GF-D8 (cell line): ENCODE results near the gene NOS1AP.

ENCODE experiments used
- DNase-seq: peaks from one replicate; lab custom pipeline; 2025; lab: John Stamatoyannopoulos, UW

Gene NOS1AP

DNA sequence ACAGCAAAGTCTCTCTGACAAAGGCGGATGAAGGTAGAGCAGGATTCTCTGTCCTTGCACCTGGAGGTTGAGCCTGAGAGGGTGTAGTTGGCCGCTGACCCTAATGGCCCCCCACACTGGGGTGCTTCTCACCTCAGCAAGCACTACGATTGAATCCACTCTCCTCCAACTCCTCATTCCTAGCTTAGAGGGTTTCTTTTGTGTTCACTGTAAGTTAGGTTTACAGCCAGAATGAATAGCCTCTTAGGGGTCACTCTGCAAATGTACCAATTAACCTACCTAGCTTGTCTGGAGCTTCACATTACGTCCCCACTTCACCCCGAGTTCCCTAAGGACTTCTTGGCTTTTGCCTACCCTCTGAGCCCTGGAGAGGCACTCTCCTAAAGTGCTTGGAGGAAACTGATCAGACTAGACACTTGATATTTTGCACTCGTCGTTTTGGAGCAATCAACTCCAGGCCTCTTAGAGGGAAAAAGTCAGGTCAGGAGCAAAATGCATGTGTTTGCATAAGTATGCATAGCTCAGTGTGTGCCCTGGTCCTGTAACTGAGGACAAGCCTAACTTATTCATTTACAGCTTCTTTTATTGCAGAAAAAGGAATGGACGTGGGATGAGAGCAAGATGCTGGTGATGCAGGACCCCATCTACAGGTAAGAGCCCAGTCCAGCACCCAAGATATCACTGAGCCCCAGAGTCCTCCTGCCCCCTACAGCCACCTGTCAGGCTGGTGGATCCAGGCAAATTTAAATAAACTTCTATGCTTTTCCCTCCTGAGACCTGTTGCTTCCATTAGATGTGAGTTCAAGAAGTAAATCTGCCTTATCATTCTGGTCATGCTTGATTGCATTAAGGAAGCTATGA is 230.8 kb downstream of the NOS1AP start:
- DNase-seq = no peak

DNA sequence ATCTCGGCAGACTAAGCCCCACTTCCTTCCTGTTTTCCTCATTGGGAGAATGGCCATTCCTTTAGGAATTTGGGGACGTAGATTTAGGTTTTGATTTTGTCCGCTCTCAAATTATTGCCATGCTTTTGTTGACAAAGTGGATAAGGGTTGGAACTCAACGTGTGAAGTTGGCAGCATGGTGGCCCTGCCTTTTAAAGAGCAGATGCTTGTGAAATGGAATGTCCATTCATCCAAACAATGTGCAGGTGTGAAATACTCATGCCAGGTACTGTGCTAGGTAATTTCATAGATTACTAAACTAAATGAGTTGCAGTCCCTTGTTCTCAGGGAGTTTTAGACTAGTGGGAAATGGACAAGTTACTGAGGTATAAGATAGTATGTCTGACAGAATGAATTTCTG is 232.2 kb downstream of the NOS1AP start:
- no peak for DNase-seq

DNA sequence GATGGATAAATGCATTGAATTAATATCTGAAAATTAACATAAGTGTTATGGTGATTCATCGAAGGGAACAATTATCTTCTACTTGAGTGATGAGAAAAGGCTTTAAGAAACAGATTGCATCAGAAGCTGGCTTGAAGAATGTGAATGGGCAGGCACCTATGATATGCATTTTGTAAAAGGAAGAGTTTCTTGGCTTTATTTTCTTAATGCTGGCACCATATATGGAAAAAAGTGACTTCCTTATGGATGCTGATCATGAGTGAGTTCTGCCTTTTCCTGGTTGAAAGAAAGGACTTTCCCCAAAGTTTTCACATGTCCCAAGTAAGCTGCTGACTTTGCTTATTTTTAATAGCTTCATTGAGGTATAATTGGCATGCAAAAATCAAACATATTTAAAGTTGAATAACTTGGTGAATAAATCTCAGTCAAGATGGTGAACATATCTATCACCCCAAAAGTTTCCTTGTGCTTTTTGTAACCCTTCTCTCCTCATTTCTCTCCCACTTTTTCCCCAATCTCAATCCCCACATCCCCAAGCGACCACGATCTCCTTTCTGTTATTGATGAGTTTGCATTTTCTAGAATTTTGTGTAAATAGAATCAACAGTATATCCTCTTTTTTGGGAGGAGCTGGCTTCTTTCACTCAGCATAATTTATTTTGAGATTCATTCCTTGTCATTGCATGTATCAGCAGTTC is 233.0 kb downstream of the NOS1AP start:
- DNase-seq = no peak

DNA sequence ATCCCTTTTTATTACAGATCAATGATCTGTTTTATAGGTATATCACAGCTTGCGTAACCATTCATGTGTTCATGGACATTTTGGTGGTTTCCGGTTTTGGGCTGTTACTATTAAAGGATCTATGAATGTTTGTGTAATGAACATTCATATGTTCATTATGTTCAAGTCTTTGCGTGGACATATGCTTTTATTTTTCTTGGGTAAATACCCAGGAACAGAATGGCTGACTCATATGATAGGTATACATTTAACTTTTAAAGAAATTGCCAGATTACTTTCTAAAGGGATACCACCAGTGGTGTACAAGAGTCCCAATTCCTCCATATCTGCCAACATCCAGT is 233.5 kb downstream of the NOS1AP start:
- no peak for DNase-seq

DNA sequence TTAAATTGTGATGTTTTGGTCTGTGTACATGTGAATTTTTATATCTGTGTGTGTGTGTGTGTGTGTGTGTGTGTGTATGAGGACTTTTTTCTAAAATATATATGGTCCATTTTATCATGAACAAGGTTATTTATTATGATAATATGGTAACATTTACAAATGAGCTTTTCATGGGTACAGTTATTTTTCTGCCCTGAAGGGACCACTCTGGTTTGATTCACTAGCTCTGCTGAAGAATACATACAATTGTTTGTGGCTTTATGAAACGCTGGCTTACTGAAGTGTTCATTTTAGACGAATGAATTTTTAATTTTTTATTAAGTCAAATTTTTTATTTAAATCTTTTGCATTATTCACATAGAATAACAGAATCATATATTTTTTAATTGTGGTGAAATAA is 235.2 kb downstream of the NOS1AP start:
- no peak for DNase-seq

DNA sequence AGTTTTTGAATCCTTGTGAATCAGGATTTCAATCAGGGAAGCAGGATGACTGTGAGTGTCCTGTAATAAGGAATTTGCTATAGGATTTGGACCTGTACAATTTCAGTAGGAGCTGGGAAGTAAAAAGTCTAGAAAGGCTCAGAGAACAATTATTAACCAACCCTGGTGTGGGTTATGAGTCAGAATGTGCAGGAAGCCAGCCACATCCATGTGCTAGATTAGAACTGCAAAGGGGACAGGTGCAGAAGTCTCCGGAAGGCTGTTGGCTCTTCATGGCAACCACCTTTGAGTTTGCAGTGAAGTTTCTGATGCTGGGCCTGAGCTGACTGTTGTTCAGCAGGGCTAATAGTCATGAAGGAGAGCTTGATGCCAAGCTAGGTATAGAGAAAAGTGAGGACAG is 236.5 kb downstream of the NOS1AP start:
- no peak for DNase-seq

DNA sequence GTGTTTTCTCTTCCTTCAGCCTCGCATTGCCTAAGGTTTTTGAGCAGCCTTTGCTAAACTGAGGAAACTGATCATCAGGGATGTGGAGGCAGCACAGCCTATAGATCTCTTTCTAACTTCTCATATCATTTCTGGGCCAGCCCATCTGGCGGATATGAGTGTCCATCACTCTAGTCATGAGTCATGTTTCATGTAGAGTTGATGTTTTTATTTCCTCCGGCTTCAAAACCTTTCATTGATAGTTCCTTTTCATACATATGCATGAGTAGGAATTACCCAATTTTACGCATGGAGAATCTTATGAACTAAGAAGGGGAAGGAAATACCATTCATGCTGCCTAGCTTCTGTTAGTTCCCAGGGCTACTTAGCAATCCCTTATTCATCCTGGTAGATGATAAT is 240.8 kb downstream of the NOS1AP start:
- DNase-seq = no peak

DNA sequence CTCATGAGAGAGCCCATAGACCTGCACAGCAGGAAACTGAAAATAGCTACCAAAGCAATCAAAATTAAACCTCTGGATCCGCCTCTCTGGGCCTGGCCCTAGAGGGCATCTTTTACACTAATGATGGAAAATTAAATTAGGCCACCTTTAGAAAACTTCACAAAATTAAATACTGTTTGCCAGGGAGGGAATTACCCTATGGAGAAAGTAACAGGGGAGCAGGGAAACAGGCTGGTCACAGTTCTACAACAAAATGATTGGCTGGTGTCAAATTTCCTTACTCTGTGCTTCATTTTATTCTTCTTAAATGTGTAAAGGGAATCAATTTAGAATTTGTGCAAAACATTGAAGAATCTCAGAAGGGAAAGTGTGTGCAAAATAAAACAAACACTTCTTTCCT is 244.7 kb downstream of the NOS1AP start:
- DNase-seq = no peak

DNA sequence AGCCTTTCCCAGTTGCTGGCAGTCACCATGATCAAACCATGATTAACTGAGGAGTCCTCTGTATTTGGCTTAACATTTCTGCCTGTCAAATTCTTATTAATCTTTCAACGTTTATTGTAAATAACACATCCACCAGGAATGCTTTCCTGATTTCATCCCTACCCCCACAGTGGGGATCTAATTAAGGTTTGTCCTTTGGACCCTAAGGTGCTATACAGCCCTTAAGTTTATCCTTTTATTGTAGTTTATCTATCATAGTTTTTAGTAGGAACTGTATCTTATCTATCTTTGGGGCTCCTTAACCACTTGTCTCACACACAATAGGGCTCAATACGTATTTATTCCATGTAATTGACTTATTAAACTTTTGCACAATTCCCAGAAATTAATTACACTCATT is 246.2 kb downstream of the NOS1AP start:
- no peak for DNase-seq

DNA sequence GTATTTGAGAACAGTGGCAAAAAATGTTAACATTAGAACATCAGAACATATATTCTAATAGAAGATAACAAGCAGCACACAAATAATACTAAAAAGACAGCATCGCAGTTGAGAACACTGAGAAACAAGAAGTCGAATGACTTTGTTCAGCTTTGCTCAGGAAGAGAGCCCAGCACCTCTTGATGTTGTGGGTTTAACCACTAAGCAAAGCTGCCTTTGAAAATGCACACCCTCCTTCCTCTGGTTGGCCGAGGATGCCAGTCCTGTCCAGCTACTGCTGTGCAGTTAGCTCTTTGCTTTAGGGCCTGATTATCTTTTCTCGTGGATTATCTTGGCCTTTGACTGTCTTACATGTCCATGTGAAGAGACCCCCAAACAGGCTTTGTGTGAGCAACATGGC is 246.7 kb downstream of the NOS1AP start:
- no peak for DNase-seq

DNA sequence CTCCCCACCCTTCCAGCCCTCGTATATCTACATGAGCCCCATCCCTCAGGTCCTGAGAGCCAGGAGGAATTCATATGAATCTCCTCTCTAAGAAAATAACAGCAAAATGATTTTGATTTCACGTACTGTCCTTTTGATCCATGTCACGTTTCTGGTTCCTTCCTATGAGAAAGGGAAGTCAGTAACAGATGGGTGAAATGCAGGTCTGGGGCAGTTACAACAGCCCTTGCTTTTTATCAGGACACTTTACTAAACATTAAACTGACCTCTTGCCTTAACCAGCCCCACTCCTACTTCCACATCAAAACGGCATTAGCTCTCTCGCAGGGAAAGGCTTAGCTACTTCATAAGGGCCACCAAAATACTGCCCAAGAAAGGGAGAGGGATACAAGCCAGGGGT is 248.1 kb downstream of the NOS1AP start:
- DNase-seq = no peak

DNA sequence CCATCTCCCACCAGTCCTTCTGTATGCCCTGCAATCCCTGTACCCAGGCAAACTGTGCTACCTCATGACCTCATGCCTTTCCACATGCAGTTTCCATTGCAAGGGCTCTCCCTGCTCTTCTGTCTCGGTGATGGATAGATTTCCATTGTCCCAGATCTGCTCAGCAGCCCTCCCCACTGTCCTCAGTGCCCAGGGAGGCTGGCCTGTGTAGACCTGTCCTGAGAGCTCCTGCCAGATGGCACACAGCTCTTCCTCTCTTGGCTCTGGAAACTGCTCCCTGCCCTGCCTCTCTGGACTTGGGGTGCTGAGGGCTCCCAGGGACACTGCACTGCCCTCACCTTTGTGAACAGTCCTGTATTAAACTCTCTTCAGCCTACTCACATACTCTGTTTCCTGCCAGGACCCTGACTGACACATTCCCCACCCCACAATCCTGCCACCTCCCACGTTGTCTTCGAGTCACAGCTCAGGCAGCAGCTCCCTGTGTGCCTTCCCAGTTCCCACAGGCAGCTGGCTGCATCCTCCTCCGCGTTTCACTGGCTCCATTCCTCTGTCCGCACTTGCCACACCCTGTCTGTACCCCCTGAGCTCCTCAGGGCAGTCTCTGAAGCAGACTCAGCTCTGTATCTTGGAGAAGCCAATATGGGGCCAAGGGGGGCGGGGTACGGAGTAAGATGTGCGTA is 250.1 kb downstream of the NOS1AP start:
- no peak for DNase-seq

DNA sequence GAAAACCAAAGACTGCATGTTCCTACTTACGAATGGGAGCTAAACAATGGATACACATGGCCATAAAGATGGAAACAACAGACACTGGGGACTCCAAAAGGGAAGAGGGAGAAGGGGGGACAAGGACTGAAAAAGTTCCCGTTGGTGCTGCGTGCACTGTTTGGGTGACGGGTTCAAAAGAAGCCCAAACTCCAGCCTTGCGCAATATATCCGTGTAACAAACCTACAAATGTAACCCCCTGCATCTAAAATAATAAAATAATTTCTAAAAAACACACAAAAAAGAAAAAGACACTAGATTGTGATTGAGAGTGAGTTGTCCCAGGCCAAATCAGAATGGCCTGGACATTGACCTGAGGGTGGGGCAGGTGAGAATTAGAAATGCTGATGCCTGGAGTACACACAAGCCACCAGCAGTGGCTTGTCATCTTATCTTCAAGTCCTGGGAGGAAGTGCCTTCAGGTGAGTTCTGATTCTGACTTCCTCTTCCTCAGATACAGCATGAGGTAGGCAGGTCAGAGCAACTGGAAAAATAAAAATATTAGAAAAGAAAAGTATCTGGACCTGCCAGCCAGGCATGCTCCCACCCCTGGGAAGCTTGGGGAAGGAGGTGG is 252.4 kb downstream of the NOS1AP start:
- DNase-seq = no peak

DNA sequence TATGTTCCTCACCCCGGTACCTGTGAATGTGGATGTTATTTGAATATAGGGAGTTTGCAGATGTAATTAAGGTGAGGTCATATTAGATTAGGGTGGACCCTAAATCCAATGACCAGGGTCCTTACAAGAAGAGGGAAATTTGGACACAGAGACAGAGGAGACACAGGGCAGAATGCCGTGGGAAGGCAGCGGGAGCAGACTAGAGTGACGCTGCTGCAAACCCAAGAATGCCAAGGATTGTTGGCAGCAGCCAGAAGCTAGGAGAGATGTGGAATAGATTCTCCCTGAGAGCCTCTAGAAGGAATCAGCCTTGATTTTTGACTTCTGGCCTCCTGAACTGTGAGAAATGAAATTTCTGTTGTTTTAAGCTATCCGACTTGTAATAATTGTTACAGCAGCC is 253.5 kb downstream of the NOS1AP start:
- DNase-seq = no peak

DNA sequence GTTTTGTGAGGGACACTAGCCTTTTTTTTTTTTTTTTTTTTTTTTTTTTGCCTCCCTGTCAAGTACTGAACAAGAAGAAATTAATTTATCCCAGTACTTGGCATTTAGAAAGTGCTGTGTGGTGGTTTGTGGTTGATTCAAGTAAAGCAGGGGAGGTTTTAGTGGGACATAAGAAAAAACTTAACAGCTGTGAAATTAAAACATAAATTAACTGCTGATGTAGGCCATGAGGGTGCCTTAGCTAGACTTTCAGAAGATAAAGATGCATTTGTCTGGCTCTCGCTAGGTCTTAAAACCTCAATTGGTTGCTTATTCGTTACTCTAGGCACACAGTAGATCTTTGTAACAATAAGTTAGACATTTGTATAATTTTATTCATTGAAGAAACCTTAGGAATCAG is 254.9 kb downstream of the NOS1AP start:
- no peak for DNase-seq

DNA sequence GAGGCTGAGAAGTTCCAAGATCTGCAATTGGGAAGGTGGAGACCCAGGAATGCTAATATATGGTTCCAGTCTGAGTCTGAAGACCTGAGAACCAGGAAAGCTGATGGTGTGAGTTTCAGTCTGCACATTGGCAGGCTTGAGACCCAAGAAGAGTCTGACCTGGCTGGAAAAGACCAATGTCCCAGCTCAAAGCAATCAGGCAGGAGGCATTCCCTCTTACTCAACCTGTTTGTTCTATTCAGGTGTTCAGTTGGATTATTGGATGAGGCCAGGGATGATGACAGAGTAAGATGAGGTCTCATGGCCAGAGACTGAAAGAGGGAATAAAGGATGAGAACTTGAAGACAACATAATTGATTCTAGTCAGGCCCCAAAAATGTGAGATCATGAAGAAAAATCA is 257.1 kb downstream of the NOS1AP start:
- no peak for DNase-seq

DNA sequence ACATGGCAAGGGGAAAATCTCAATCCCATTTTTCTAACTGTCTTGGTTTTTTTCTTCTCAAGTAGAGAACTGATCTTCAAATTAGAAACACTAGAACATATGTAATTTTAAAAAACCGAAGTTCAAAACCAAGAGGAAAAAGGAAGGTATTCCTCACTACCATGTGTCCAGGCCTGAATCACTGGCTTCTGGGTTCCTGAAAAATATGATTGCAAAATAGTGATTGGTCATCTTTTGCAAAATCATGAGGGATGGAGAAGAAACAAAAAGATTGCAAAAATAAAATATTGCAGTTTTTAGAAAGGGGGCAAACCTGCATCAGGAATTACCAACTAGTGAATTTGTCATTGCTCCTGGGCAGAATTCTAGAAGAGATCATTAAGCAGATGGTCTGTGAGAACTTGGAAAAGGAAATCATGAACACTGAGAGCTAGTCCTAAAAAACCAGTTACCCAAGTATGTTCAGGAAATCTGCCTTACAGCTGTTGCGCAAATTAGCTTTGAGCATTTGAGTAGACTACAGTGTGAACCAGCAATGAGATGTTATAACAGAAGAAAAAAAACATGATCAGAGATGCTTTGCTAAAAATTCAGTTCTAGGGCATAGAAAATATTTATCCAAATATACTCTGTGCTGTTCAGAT is 257.8 kb downstream of the NOS1AP start:
- DNase-seq = no peak

DNA sequence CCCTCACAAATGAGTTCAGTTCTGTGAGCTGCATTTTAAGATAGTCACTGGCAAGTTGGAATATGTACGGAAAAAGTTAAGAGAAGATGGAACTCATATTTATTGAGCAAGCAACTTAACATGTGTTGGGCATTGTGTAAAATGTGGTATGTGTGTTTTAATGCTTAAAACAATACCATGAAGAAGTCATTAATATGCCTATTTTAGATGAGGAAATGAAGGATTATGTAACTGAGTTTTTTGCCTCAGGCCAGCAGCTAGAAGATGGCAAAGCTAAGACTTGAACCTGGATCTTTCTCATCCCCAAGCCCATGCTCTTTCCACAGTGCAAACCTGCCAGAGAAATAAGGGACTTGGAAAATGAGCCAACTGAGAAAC is 258.3 kb downstream of the NOS1AP start:
- DNase-seq = no peak

DNA sequence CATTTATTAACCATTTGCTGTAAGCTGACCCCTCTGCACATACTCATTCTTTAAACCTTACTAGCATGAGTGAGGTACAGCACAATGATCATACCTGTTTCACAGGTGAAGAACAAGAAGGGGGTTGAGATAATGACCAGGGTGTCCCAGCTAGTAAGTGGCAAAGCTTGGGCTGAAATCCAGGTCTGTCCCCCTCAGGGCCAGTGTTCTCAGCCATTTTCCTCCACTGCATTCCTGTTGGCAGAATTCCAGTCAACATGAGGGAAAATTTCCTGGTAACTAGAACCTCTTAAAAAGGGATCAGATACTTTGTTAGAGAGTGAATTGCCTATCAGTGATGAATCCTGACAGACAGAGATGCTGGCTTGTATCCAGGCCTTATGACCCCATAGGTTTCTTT is 259.0 kb downstream of the NOS1AP start:
- DNase-seq = no peak

DNA sequence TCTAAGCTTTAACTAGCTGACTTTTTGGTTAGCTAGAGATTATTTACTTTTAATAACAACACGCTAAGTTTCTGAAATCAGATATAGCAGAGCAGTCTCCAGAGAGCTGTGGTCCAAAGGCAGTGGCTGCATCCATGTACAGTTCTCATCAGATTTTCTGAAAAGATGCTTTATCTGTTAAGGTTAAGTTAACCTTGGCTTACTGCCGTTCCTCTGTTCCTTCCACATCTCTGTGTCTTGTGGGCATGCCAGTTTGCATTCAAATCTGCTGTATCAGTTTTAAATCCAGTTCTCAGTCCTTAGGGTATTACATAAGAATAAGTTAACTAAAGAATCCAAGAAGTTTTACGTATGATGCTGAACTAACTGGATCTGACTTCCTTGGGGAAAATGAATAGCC is 260.3 kb downstream of the NOS1AP start:
- no peak for DNase-seq

DNA sequence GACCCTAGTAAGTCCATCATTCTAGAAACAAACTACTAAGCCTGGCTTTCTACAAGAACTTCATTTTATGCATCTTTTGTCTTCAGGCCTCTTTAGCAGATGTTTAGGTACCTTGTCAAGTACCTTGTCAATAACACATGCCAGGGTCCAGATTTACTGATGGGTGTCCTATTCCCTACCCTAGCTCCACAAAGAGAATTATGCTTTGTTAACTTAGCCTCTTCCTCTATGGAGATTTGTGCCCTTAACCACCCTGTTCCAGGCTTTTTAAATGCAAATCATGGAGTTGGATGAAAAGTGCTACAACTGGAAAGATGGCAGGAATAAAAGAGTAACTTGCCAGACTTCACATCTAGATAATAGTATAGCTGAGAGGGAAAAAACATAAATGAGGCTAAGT is 264.5 kb downstream of the NOS1AP start:
- DNase-seq = no peak

DNA sequence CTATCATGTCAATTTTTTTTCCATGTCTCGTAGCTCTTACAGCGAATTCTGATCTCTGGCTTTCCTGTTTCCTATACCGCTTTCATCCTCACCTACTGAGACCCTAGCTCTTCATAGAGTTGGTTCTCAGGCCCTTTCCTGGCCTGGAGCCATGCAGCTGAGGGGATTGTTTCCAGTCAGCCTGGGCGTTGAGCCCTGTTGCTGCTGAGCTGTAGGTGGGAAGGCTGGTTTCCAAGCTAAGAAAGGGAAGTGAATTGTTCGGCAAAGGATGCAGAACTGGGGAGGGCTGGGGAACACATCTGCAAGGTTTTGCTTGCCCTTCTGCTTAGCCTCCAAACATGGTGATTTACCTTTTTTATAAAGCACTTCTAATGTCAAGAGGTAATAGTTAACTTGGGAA is 265.6 kb downstream of the NOS1AP start:
- DNase-seq = no peak
